Measurements from ENCODE around the gene PLAAT5. TPM values are rescaled to one million over a fixed set of nuclear protein-coding genes. Genes with fewer than 3 reads are reported as not detected.

PLAAT5 gene
- total and polyA plus RNA-seq, 2 of the 8 experiments (the other 6 are each of a cell fraction or from before 2014, with no cell fraction given), result 16.0 to 18.7 TPM

DNA sequence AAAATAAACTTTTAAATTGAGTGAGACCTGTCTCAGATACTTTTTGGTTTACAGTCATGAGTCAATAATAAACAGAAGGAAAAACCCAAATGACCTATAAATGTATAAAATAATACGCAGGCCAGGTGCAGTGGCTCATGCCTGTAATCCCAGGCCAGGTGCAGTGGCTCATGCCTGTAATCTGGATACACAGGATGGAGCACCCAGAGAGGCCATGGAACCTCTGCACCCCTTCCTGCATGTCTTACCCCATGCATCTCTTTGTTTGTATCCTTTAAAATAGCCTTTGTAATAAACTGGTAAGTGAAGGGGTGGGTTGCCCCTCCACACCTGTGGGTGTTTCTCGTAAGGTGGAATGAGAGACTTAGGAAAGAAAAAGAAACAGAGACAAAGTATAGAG lies 36.7 kb upstream of the PLAAT5 start (continued):
- no peak for TF ChIP-seq SIN3A (conservative IDR thresholded peaks at IDR 0.05 in 1 of 2, IDR thresholded peaks at IDR 0.05 in 1 of 2; ENCODE audit: low read depth in 1 of 2, low read length in 2 of 2)
- TF ChIP-seq CHD1 (IDR thresholded peaks at IDR 0.05; ENCODE audit: low read depth, low read length), result no peak
